ENCODE measurements around the gene DESI2.

- TF ChIP-seq CTCF (IDR thresholded peaks at IDR 0.05; ENCODE audit: insufficient read depth, low read depth, low read length) = no peak
- TF ChIP-seq EZH2 (IDR thresholded peaks at IDR 0.05; ENCODE audit: insufficient read depth, low read length) = no peak
Observed at GRCh38 chr1:244653439-244654107, 647 bp downstream of the DESI2 start.
